Right lobe of liver (tissue), 4 donors: ENCODE results near the gene GPC6.

Experiments
- CTCF ChIP-seq, 4 donors: fragments of 200-600 bp in 3 of 4; fragments of 450-650 bp in 1 of 4; IDR thresholded peaks; one replicate each; pipeline versions ENCODE4 v1.5.1 to v1.8.0; 2016 to 2022; ENCODE audit warnings: antibody characterized with exemption in 4 of 4, mild to moderate bottlenecking in 2 of 4
- POLR2A ChIP-seq: fragments of 450-650 bp; IDR thresholded peaks from one replicate; pipeline ENCODE4 v1.6.1; 2017; ENCODE audit warnings: antibody characterized with exemption, mild to moderate bottlenecking
- donor health status: DM: no; HTN: no; CAD: no.
- donor health status: DM: no; HTN: no; CAD: no.
- donor health status: DM: no; HTN: yes; CAD: no.

DNA sequence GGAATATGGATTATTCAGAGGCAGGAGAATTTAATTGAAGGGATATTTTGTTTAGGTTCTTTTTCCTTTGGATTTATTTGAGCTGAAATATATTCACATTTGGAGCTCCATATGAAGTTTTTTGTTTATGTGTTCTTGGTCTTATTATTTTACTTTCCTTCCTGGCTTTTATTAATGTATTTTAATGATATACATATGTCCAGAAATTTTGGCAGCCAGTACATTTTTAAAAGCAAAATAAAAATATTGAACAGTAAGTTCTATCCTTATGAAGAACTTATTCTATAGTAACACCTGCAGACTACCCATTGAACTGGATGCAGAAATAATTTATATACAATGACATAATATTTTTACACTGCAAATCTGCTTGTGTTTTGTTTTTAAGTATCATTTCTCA, 323.6 kb downstream of the GPC6 start:
- TF ChIP-seq CTCF (IDR thresholded peaks at IDR 0.05) (no peak), POLR2A (no peak)
